Neural crest cell (in vitro differentiated cells): Measurements from ENCODE around the gene COA7. TPM values are rescaled to one million over a fixed set of nuclear protein-coding genes. Genes with fewer than 3 reads are reported as not detected.
"Not testable (repeated sequence)": the region's sequence is repeated elsewhere in the genome, so short reads cannot be mapped to it uniquely, and the experiment has no call there.

Experiments used
- DNase-seq: peaks from one replicate; pipeline ENCODE4 v3.0.0; 2021; ENCODE audit warnings: low read depth, mixed read lengths, low spot score
- H3K27ac Mint-ChIP-seq: one replicate; pipeline ENCODE4 v1.8.0; 2021; ENCODE audit warnings: mild to moderate bottlenecking, mixed read lengths; ENCODE audit not compliant: unreplicated experiment
- H3K27me3 Mint-ChIP-seq: 2 replicates; pipeline ENCODE4 v1.8.0; 2021; ENCODE audit warnings: low read depth, mild to moderate bottlenecking, mixed read lengths
- H3K36me3 Mint-ChIP-seq: 2 replicates; pipeline ENCODE4 v1.8.0; 2021; ENCODE audit warnings: low read depth, mild to moderate bottlenecking, mixed read lengths
- H3K4me1 Mint-ChIP-seq: 2 replicates; pipeline ENCODE4 v1.8.0; 2021; ENCODE audit warnings: mixed read lengths
- H3K4me3 Mint-ChIP-seq: one replicate; pipeline ENCODE4 v1.8.0; 2021; ENCODE audit warnings: mild to moderate bottlenecking, mixed read lengths
- H3K9me3 Mint-ChIP-seq: 2 replicates; pipeline ENCODE4 v1.8.0; 2021; ENCODE audit warnings: mixed read lengths
- CTCF ChIP-seq: fragments of 200-600 bp; sonication (generic); conservative IDR thresholded peaks from 2 replicates; pipeline ENCODE4 v1.5.0; 2021; ENCODE audit warnings: antibody characterized with exemption, mild to moderate bottlenecking
- total RNA-seq: library from RNA; stranded (reverse); gene quantifications from 2 replicates; pipeline ENCODE4 v1.2.1, GENCODE V29; 2021

Gene COA7
- total RNA-seq, 1 donor from 2014 or later: 35.0 TPM

- not testable (repeated sequence) for H3K9me3 Mint-ChIP-seq, H3K4me3 Mint-ChIP-seq, H3K27me3 Mint-ChIP-seq, H3K27ac Mint-ChIP-seq, H3K36me3 Mint-ChIP-seq, H3K4me1 Mint-ChIP-seq
- peak; percentile 91 for TF ChIP-seq CTCF
- DNase-seq: peak; percentile 75
Measured at GRCh38 chr1:52686261-52686751, 11.8 kb downstream of the COA7 start.

- DNase-seq: no peak
- H3K9me3 Mint-ChIP-seq: no peaks in the 10 kb centered on the region
- H3K4me1 Mint-ChIP-seq: peaks cover 6% of the 10 kb centered on the region
- no peaks in the 10 kb centered on the region for H3K27me3 Mint-ChIP-seq
- no peak overlapping the region for H3K4me3 Mint-ChIP-seq
- no peak overlapping the region for H3K27ac Mint-ChIP-seq
- H3K36me3 Mint-ChIP-seq: peaks cover 4% of the 10 kb centered on the region
- no peak for TF ChIP-seq CTCF
Measured at GRCh38 chr1:52684545-52684944, 13.6 kb downstream of the COA7 start.

- TF ChIP-seq CTCF: no peak
- H3K4me3 Mint-ChIP-seq: no peak overlapping the region
- no peak for DNase-seq
- peaks cover 4% of the 10 kb centered on the region for H3K36me3 Mint-ChIP-seq
- H3K9me3 Mint-ChIP-seq: no peaks in the 10 kb centered on the region
- H3K27ac Mint-ChIP-seq: no peak overlapping the region
- peaks cover 14% of the 10 kb centered on the region for H3K4me1 Mint-ChIP-seq
- no peaks in the 10 kb centered on the region for H3K27me3 Mint-ChIP-seq
Measured at GRCh38 chr1:52683367-52683940, 14.7 kb downstream of the COA7 start.

GRCh38 chr1:52681136-52681535, 17.0 kb downstream of the COA7 start:
- no peaks in the 10 kb centered on the region for H3K9me3 Mint-ChIP-seq
- no peak overlapping the region for H3K4me3 Mint-ChIP-seq
- peaks cover 3% of the 10 kb centered on the region for H3K27me3 Mint-ChIP-seq
- no peak for TF ChIP-seq CTCF
- peaks cover 1% of the 10 kb centered on the region for H3K36me3 Mint-ChIP-seq
- peaks cover 12% of the 10 kb centered on the region for H3K4me1 Mint-ChIP-seq
- H3K27ac Mint-ChIP-seq: no peak overlapping the region
- DNase-seq: no peak

- H3K36me3 Mint-ChIP-seq: no peaks in the 10 kb centered on the region
- peaks cover 10% of the 10 kb centered on the region for H3K4me1 Mint-ChIP-seq
- H3K27ac Mint-ChIP-seq: no peak overlapping the region
- no peak overlapping the region for H3K4me3 Mint-ChIP-seq
- peaks cover 3% of the 10 kb centered on the region for H3K27me3 Mint-ChIP-seq
- TF ChIP-seq CTCF: no peak
- no peaks in the 10 kb centered on the region for H3K9me3 Mint-ChIP-seq
- DNase-seq: no peak
Measured at GRCh38 chr1:52680353-52680752, 17.8 kb downstream of the COA7 start.
